WTC11 (cell line): ENCODE results near the gene VWA8. TPM values are rescaled to one million over a fixed set of nuclear protein-coding genes. Genes with fewer than 3 reads are reported as not detected.

Experiments used
- ATAC-seq: fragments of 200-7000 bp; cut with Tn5 transposase; 2 replicates; pipeline ENCODE4 v1.10.0; 2021; ENCODE audit warnings: mild to moderate bottlenecking, moderate library complexity
- CTCF ChIA-PET: fragments of 300-600 bp; sonication (Branson Sonifier 250); formaldehyde crosslinking; loops from one replicate; lab custom pipeline; 2021; ENCODE audit warnings: antibody characterized with exemption; lab: Charles Lee
- POLR2A ChIA-PET: fragments of 350-600 bp; sonication (Branson Sonifier 250); formaldehyde crosslinking; loops from one replicate; lab custom pipeline; 2021; ENCODE audit warnings: antibody characterized with exemption; lab: Charles Lee
- DNase-seq: peaks from one replicate; pipeline ENCODE4 v3.0.0; 2021; ENCODE audit warnings: low spot score
- H3K27ac Mint-ChIP-seq: 2 replicates; pipeline ENCODE4 v1.8.0; 2021; ENCODE audit warnings: mixed read lengths
- H3K27me3 Mint-ChIP-seq: 2 replicates; pipeline ENCODE4 v1.8.0; 2021; ENCODE audit warnings: low read depth, mild to moderate bottlenecking, moderate library complexity, mixed read lengths
- H3K36me3 Mint-ChIP-seq: 2 replicates; pipeline ENCODE4 v1.8.0; 2021; ENCODE audit warnings: mixed read lengths
- H3K4me1 Mint-ChIP-seq: 2 replicates; pipeline ENCODE4 v1.8.0; 2022; ENCODE audit warnings: mixed read lengths
- H3K4me3 Mint-ChIP-seq: 2 replicates; pipeline ENCODE4 v1.8.0; 2021; ENCODE audit warnings: mild to moderate bottlenecking, moderate library complexity, mixed read lengths
- H3K9me3 Mint-ChIP-seq: 2 replicates; pipeline ENCODE4 v1.8.0; 2021; ENCODE audit warnings: mixed read lengths
- ATF3 ChIP-seq: sonication (generic); formaldehyde crosslinking; conservative IDR thresholded peaks from 2 replicates; pipeline ENCODE4 v1.8.1; 2022; ENCODE audit warnings: mild to moderate bottlenecking, missing genetic modification reagents
- E2F1 ChIP-seq: sonication (generic); formaldehyde crosslinking; IDR thresholded peaks from 2 replicates; pipeline ENCODE4 v1.8.0; 2022; ENCODE audit warnings: mild to moderate bottlenecking, missing genetic modification reagents
- ERG ChIP-seq: fragments of 250-450 bp; sonication (Bioruptor Pico); IDR thresholded peaks from 2 replicates; pipeline ENCODE4 v1.8.0; 2021; ENCODE audit warnings: mild to moderate bottlenecking
- JUN ChIP-seq: sonication (generic); formaldehyde crosslinking; IDR thresholded peaks from 2 replicates; pipeline ENCODE4 v1.8.0; 2023; ENCODE audit warnings: mild to moderate bottlenecking, missing genetic modification reagents
- MAX ChIP-seq: sonication (generic); formaldehyde crosslinking; IDR thresholded peaks from 2 replicates; pipeline ENCODE4 v1.8.0; 2022; ENCODE audit warnings: mild to moderate bottlenecking, missing genetic modification reagents
- NR1H2 ChIP-seq: sonication (generic); formaldehyde crosslinking; IDR thresholded peaks from 2 replicates; pipeline ENCODE4 v1.9.0; 2021; ENCODE audit warnings: mild to moderate bottlenecking, moderate library complexity, missing genetic modification reagents
- OVOL2 ChIP-seq: fragments of 250-450 bp; sonication (Bioruptor Pico); IDR thresholded peaks from 2 replicates; pipeline ENCODE4 v1.9.0; 2021; ENCODE audit warnings: mild to moderate bottlenecking, borderline replicate concordance
- SOX15 ChIP-seq: fragments of 250-450 bp; sonication (Bioruptor Pico); IDR thresholded peaks from 2 replicates; pipeline ENCODE4 v1.9.0; 2021; ENCODE audit warnings: mild to moderate bottlenecking
- TEAD1 ChIP-seq: sonication (generic); formaldehyde crosslinking; IDR thresholded peaks from 2 replicates; pipeline ENCODE4 v1.8.0; 2022; ENCODE audit warnings: mild to moderate bottlenecking, missing genetic modification reagents
- ZMAT4 ChIP-seq: fragments of 250-450 bp; sonication (Bioruptor Pico); IDR thresholded peaks from 2 replicates; pipeline ENCODE4 v1.9.0; 2021; ENCODE audit warnings: mild to moderate bottlenecking
- ZNF121 ChIP-seq: sonication (generic); formaldehyde crosslinking; IDR thresholded peaks from 2 replicates; pipeline ENCODE4 v1.8.0; 2023; ENCODE audit warnings: missing genetic modification reagents
- ZNF138 ChIP-seq: sonication (generic); formaldehyde crosslinking; conservative IDR thresholded peaks from 2 replicates; pipeline ENCODE4 v1.8.1; 2022; ENCODE audit warnings: mild to moderate bottlenecking, moderate library complexity, missing genetic modification reagents
- ZNF219 ChIP-seq: sonication (generic); formaldehyde crosslinking; IDR thresholded peaks from 2 replicates; pipeline ENCODE4 v1.8.0; 2023; ENCODE audit warnings: missing genetic modification reagents, mild to moderate bottlenecking, borderline replicate concordance
- ZNF232 ChIP-seq: sonication (generic); formaldehyde crosslinking; IDR thresholded peaks from 2 replicates; pipeline ENCODE4 v1.8.0; 2022; ENCODE audit warnings: mild to moderate bottlenecking, missing genetic modification reagents
- ZNF423 ChIP-seq: fragments of 250-450 bp; sonication (Bioruptor Pico); IDR thresholded peaks from 2 replicates; pipeline ENCODE4 v2.1.2; 2022; ENCODE audit warnings: mild to moderate bottlenecking, moderate library complexity
- total RNA-seq: library from RNA; stranded (reverse); gene quantifications from 3 replicates; pipeline ENCODE4 v1.2.3, GENCODE V29; 2021
- TF ChIP-seq, protein P1 (sequence below): sonication (generic); formaldehyde crosslinking; IDR thresholded peaks from 2 replicates; pipeline ENCODE4 v1.8.1; 2022; ENCODE audit warnings: low read depth, missing genetic modification reagents, borderline replicate concordance
- TF ChIP-seq, protein P2 (sequence below): sonication (generic); formaldehyde crosslinking; IDR thresholded peaks from 2 replicates; pipeline ENCODE4 v1.8.0; 2023; ENCODE audit warnings: missing genetic modification reagents
- TF ChIP-seq, protein P3 (sequence below): fragments of 250-450 bp; sonication (Bioruptor Pico); IDR thresholded peaks from 2 replicates; pipeline ENCODE4 v1.9.0; 2021; ENCODE audit warnings: moderate library complexity, mild to moderate bottlenecking, inconsistent platforms, borderline replicate concordance
- TF ChIP-seq, protein P4 (sequence below): sonication (generic); formaldehyde crosslinking; IDR thresholded peaks from 2 replicates; pipeline ENCODE4 v1.8.1; 2023; ENCODE audit warnings: mild to moderate bottlenecking, missing genetic modification reagents, moderate library complexity
- TF ChIP-seq, protein P5 (sequence below): sonication (generic); formaldehyde crosslinking; IDR thresholded peaks from 2 replicates; pipeline ENCODE4 v1.8.0; 2022; ENCODE audit warnings: missing genetic modification reagents
- TF ChIP-seq, protein P6 (sequence below): sonication (generic); formaldehyde crosslinking; IDR thresholded peaks from 2 replicates; pipeline ENCODE4 v1.8.1; 2022; ENCODE audit warnings: mild to moderate bottlenecking, moderate library complexity, missing genetic modification reagents

Gene VWA8
- total RNA-seq, 1 experiment from 2014 or later, result 19.9 TPM

DNA sequence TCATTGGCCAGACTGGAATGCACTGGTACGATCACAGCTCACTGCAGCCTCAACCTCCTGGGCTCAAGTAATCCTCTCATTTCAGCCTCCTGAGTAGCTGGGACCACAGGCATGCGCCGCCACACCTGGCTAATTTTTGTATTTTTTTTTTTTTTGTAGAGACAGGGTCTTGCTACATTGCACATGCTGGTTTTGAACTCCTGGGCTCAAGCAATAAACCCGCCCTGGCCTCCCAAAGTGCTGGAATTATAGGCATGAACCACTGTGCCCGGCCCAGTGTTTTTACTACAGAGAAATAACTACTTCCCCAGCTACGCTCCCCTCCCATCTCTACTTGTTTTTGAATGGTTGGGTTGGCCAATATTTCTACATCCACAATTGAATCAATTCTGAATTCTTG lies 381.0 kb downstream of the VWA8 start:
- POLR2A ChIA-PET, result no interaction called here
- DNase-seq (no peak), ATAC-seq (no peak)
- H3K4me3 Mint-ChIP-seq, result no peak overlapping the region
- H3K36me3 Mint-ChIP-seq, result peaks cover 17% of the 10 kb centered on the region
- no peak overlapping the region for H3K27ac Mint-ChIP-seq
- H3K9me3 Mint-ChIP-seq, result no peaks in the 10 kb centered on the region
- no peak for TF ChIP-seq ZNF138 (CRISPR knock-in tag)
- TF ChIP-seq, protein P1, sequence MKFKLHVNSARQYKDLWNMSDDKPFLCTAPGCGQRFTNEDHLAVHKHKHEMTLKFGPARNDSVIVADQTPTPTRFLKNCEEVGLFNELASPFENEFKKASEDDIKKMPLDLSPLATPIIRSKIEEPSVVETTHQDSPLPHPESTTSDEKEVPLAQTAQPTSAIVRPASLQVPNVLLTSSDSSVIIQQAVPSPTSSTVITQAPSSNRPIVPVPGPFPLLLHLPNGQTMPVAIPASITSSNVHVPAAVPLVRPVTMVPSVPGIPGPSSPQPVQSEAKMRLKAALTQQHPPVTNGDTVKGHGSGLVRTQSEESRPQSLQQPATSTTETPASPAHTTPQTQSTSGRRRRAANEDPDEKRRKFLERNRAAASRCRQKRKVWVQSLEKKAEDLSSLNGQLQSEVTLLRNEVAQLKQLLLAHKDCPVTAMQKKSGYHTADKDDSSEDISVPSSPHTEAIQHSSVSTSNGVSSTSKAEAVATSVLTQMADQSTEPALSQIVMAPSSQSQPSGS (CRISPR knock-in tag), result no peak
- no peak for TF ChIP-seq TEAD1 (CRISPR knock-in tag)
- TF ChIP-seq, protein P2, sequence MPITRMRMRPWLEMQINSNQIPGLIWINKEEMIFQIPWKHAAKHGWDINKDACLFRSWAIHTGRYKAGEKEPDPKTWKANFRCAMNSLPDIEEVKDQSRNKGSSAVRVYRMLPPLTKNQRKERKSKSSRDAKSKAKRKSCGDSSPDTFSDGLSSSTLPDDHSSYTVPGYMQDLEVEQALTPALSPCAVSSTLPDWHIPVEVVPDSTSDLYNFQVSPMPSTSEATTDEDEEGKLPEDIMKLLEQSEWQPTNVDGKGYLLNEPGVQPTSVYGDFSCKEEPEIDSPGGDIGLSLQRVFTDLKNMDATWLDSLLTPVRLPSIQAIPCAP (CRISPR knock-in tag), result no peak
- no peak for TF ChIP-seq SOX15 (CRISPR knock-in tag)
- TF ChIP-seq, protein P3, sequence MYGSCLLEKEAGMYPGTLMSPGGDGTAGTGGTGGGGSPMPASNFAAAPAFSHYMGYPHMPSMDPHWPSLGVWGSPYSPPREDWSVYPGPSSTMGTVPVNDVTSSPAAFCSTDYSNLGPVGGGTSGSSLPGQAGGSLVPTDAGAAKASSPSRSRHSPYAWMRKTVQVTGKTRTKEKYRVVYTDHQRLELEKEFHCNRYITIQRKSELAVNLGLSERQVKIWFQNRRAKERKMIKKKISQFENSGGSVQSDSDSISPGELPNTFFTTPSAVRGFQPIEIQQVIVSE (CRISPR knock-in tag), result no peak
- TF ChIP-seq, all 79 proteins: peak for 0
- Mint-ChIP-seq H3K4me1 (peaks cover 5% of the 10 kb centered on the region), H3K27me3 (no peaks in the 10 kb centered on the region)
- CTCF ChIA-PET, result no interaction called here

GRCh38 chr13:41579168-41579567 lies 381.7 kb downstream of the VWA8 start:
- DNase-seq (no peak), ATAC-seq (no peak)
- Mint-ChIP-seq H3K27me3 (no peaks in the 10 kb centered on the region), H3K27ac (no peak overlapping the region), H3K36me3 (peaks cover 15% of the 10 kb centered on the region), H3K4me1 (peaks cover 5% of the 10 kb centered on the region), H3K9me3 (no peaks in the 10 kb centered on the region), H3K4me3 (no peak overlapping the region)
- ChIA-PET CTCF (no interaction called here), POLR2A (no interaction called here)
- TF ChIP-seq NR1H2 (CRISPR knock-in tag) (no peak), OVOL2 (CRISPR knock-in tag) (no peak), ZNF423 (no peak), ZNF121 (CRISPR knock-in tag) (no peak), ZNF232 (no peak), MAX (CRISPR knock-in tag) (no peak), ZNF219 (CRISPR knock-in tag) (no peak), JUN (no peak), ERG (no peak), ATF3 (CRISPR knock-in tag) (no peak), E2F1 (CRISPR knock-in tag) (no peak), ZMAT4 (CRISPR knock-in tag) (no peak)
- TF ChIP-seq, protein P4, sequence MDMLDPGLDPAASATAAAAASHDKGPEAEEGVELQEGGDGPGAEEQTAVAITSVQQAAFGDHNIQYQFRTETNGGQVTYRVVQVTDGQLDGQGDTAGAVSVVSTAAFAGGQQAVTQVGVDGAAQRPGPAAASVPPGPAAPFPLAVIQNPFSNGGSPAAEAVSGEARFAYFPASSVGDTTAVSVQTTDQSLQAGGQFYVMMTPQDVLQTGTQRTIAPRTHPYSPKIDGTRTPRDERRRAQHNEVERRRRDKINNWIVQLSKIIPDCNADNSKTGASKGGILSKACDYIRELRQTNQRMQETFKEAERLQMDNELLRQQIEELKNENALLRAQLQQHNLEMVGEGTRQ (CRISPR knock-in tag), result no peak
- TF ChIP-seq, protein P5, sequence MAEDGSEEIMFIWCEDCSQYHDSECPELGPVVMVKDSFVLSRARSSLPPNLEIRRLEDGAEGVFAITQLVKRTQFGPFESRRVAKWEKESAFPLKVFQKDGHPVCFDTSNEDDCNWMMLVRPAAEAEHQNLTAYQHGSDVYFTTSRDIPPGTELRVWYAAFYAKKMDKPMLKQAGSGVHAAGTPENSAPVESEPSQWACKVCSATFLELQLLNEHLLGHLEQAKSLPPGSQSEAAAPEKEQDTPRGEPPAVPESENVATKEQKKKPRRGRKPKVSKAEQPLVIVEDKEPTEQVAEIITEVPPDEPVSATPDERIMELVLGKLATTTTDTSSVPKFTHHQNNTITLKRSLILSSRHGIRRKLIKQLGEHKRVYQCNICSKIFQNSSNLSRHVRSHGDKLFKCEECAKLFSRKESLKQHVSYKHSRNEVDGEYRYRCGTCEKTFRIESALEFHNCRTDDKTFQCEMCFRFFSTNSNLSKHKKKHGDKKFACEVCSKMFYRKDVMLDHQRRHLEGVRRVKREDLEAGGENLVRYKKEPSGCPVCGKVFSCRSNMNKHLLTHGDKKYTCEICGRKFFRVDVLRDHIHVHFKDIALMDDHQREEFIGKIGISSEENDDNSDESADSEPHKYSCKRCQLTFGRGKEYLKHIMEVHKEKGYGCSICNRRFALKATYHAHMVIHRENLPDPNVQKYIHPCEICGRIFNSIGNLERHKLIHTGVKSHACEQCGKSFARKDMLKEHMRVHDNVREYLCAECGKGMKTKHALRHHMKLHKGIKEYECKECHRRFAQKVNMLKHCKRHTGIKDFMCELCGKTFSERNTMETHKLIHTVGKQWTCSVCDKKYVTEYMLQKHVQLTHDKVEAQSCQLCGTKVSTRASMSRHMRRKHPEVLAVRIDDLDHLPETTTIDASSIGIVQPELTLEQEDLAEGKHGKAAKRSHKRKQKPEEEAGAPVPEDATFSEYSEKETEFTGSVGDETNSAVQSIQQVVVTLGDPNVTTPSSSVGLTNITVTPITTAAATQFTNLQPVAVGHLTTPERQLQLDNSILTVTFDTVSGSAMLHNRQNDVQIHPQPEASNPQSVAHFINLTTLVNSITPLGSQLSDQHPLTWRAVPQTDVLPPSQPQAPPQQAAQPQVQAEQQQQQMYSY (CRISPR knock-in tag), result no peak
- TF ChIP-seq, protein P6, sequence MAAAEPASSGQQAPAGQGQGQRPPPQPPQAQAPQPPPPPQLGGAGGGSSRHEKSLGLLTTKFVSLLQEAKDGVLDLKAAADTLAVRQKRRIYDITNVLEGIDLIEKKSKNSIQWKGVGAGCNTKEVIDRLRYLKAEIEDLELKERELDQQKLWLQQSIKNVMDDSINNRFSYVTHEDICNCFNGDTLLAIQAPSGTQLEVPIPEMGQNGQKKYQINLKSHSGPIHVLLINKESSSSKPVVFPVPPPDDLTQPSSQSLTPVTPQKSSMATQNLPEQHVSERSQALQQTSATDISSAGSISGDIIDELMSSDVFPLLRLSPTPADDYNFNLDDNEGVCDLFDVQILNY (CRISPR knock-in tag), result no peak
